Germinal center (tissue), 1 donor: ENCODE results near the gene LRRC8E.
A peak's percentile ranks its signal among the peaks of the same experiment; 100 is the strongest.
"Not testable (repeated sequence)": the region's sequence is repeated elsewhere in the genome, so short reads cannot be mapped to it uniquely, and the experiment has no call there.

Experiments
- DNase-seq: peaks from one replicate; pipeline ENCODE4 v3.0.0; 2012; ENCODE audit warnings: mixed read lengths, low spot score

LRRC8E gene

DNA sequence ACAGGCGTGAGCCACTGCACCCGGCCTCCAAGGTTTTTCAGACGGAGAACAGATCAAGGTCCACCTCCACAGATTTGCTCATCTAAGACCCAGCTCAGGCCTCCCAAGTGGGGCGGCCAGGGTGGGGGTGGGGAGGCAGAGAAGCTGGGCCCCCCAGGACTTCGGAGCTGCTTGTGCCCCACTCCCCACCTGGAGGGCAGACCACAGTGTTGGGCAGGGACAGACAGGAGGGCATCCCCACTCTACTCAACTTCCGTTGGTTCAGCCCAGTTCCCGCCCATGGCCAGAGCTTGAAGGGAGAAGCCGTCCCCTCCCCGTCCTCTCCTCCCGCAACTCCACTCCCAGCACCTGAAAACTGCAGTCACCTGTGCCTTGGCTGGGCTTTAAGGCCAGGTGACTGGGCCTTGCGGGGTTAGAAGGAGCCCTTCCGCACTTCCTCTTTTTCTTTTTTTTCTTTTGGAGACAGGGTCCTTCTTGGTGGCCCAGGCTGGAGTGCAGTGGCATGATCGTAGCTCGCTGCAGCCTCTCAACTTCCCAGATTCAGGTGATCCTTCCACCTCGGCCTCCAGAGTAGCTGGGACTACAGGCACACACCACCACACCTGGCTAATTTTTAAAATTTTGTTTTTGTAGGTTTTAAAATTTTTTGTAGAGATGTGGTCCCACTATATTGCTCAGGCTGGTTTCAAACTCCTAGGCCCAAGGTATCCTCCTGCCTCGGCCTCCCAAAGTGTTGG lies 734 bp upstream of the LRRC8E start:
- DNase-seq, result no peak

DNA sequence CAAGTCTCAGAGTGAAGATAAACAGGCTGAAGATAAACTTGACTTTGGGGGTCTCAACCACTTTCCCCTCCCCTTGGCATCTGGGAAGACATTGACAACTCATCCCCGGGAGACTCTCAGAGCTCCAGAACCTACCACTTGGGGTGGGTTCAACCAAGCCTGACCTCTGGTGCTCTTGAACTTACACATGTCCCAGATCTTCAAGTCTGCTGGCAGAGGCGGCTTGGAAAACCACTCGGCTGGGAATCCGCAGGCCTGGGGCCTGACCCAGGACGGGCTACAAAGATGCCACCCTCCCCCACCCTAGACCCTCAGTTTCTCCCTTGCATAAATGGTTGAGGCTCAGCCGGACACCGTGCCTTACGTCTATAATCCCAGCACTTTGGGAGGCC lies 512 bp downstream of the LRRC8E start:
- DNase-seq, result no peak

DNA sequence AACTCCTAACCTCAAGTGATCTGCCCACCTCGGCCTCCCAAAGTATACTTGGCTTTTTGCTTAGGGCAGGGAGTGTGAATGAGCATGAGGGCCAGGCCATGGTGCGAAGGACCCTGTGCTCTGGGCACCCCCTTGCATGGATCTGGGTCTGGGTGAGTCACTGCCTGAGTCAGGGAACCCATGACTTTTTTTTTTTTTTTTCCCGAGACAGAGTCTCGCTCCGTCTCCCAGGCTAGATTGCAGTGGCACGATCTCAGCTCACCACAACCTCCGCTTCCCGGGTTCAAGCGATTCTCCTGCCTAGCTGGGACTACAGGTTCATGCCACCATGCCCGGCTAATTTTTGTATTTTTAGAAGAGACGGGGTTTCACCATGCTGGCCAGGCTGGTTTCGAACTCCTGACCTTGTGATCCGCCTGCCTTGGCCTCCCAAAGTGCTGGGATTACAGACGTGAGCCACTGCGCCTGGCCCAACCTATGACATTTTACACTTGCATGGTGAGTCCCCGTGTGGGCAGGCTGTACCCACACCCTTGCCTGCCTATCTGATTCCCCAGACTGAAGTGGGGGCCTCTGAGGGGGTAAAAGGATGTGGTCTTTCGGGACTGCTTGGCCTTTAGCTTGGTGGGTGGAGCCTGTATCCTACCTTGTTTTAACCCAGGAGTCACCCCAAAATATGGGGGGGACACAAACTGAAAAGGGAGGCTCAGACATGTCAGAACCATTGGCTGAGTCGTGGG lies 5.2 kb downstream of the LRRC8E start:
- not testable (repeated sequence) for DNase-seq

DNA sequence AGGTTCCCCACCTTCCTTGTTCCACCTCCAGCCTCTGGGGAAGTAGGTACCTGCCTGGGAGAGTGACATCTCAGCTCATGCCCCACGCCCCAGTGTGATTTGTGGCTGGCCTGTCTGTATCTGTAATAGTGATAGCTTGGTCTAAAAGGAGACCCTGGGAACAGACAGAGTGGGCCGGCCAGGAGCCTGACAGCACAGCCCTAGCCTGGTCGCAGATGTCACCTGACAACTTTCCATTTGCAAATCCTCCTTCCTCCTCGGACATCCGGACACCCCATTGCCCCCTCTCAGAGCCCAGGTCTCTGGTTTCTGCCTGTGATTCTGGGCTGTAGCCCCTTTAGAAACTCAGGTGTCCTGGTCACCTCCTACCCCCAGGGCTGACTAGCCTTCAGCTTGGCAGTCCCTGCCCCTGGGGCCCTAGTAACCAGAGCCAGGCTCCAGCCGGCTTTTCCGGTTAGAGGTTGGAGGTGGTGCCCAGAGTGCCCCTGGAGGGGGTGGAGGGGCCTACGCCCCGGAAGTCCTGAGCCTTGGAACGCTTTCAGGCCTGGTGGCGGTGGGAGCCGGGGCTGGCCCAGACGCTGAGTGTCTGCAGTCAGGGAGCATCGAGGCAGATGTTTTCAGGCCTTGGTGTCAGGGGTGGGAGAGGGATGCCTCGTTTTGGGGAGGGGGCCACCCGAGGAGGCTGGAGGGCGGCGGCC lies 6.5 kb downstream of the LRRC8E start:
- DNase-seq, result no peak

DNA sequence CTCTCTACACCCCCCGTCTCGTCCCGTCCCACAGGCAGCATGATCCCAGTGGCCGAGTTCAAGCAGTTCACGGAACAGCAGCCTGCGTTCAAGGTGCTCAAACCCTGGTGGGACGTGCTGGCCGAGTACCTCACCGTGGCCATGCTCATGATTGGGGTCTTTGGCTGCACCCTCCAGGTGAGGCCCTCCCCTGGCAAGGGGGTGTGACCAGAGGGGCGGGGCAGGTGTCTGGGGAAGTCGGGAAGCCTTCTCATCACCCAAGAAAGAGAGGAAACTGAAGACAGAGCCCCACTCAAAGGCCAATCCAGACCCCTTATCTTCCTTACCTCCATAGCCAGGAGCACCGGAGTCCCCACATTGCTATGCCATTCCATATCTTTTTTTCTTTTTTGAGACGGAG lies 7.3 kb downstream of the LRRC8E start:
- DNase-seq, result no peak

DNA sequence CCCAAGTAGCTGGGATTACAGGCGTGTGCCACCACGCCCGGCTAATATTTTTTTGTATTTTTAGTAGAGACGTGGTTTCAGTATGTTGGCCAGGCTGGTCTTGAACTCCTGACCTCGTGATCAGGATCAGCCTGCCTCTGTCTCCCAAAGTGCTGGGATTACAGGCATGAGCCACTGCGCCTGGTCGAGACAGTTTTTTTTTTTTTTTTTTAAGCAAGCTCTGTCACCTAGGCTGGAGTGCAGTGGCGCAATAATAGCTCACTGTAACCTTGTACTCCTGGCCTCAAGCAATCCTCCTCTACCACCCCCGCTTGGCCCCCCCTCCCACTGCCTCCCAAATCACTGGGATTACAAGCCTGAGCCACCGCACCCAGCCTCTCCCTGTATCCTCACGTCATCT lies 9.0 kb downstream of the LRRC8E start:
- DNase-seq, result no peak

DNA sequence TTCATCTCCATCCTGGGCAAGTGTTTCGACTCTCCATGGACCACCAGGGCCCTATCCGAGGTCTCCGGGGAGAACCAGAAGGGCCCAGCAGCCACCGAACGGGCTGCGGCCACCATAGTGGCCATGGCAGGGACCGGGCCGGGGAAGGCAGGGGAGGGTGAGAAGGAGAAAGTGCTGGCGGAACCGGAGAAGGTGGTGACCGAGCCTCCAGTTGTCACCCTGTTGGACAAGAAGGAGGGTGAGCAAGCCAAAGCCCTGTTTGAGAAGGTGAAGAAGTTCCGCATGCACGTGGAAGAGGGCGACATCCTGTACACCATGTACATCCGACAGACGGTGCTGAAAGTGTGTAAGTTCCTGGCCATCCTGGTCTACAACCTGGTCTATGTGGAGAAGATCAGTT lies 10.7 kb downstream of the LRRC8E start:
- no peak for DNase-seq

DNA sequence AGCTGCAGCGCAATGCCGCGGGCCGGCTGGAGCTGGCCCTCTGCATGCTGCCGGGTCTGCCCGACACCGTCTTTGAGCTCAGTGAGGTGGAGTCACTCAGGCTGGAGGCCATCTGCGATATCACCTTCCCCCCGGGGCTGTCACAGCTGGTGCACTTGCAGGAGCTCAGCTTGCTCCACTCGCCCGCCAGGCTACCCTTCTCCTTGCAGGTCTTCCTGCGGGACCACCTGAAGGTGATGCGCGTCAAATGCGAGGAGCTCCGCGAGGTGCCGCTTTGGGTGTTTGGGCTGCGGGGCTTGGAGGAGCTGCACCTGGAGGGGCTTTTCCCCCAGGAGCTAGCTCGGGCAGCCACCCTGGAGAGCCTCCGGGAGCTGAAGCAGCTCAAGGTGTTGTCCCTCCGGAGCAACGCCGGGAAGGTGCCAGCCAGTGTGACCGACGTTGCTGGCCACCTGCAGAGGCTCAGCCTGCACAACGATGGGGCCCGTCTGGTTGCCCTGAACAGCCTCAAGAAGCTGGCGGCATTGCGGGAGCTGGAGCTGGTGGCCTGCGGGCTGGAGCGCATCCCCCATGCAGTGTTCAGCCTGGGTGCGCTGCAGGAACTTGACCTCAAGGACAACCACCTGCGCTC lies 11.6 kb downstream of the LRRC8E start:
- DNase-seq, result no peak

DNA sequence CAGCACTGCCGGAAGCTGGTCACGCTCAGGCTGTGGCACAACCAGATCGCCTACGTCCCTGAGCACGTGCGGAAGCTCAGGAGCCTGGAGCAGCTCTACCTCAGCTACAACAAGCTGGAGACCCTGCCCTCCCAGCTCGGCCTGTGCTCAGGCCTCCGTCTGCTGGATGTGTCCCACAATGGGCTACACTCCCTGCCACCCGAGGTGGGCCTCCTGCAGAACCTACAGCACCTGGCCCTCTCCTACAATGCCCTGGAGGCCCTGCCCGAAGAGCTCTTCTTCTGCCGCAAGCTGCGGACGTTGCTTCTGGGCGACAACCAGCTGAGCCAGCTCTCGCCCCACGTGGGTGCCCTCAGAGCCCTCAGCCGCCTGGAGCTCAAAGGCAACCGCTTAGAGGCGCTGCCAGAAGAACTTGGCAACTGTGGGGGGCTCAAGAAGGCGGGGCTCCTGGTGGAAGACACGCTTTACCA lies 12.1 kb downstream of the LRRC8E start:
- no peak for DNase-seq

DNA sequence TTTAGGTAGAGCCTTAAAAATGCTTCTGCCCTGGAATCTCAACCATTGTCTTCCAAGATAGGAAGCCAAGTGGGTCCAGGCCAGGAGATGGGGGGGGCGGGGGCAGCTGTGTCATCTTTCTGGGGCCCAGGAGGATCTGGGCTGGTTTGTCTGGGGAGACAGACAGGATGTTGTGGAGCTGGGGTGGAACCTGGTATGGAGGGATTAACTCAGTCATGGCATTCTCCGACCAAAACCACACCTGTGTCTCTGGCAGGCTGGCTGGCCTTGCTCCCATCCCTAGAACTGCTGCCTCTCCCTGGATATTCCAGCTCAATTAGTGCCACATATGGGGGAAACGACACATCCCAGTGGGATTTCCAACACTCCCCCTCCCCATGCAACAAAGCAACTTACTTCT lies 12.6 kb downstream of the LRRC8E start:
- no peak for DNase-seq

DNA sequence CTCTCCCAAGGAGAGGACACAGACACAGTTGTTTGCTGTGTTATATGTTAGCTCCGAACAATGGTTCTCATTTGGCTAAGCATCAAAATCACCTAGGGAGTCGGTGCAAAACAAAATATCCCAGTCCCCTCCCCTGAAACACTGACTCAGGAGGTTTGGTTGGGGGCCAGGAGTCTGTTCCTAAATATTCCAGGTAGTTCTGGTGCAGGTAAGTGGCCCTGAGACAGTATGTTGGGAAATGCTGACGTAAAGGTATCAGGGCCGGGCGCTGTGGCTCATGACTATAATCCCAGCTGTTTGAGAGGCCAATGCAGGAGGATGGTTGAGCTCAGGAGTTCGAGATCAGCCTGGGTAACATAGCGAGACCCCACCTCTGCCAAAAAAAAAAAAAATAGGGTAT lies 13.0 kb downstream of the LRRC8E start:
- DNase-seq, result no peak

DNA sequence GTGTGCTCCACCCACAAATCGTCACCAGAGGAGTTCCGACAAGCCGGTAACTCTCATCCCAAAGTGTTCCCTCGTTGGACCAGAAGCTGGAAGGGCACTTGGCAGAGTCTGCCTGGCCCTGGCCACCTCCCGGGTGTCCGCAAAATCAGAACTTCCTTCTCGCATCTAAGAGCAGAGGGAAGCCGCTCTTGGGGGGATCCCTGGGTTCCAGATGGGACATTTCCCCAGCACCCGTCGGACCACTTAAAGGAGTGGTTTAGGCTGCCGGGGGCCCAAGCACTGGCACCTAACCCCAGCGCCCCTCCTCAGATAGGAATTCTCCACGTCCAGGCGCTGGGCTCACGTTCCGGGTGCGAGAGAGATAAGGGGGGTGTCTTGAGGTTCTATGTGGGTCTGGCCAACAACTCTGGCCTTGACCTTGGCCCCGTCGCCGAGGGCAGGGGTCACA lies 14.5 kb downstream of the LRRC8E start:
- DNase-seq, result no peak

DNA sequence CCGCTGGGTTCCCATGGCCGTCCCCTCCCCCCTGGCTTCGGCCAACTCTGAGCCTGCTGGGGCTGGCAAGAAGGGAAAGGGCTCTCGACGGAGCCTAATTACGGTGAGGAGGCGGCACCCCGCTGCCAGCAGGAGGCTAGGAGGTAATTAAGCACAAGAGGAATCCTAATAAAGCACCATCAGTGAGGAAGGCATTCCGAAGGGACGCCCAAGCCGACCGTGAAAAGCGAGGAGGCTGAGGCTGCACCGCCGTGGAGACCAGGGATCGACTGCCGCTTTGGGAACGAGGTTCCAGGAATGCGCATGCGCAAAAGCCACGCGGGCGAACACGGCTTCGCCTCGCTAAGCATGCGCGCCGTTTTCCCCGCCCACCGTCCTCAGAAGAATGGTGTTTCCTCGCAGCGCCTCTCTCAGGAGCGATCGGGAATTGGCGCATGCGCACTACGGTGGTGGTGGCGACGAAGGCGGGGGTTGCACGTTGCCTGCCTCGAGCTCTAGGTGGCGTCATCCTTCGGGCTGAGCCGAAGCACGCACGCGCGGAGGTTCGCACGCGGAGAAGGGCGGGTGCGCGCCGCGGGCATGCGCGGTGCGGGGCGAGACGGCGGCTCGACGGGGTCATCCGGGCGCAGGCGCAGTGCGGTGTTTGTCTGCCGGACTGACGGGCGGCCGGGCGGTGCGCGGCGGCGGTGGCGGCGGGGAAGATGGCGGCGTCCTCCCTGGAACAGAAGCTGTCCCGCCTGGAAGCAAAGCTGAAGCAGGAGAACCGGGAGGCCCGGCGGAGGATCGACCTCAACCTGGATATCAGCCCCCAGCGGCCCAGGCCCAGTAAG lies 15.1 kb downstream of the LRRC8E start, which contains the start of gene MAP2K7:
MAP2K7 (plus strand) TSS at position 634 of the 830 bp plus-strand sequence; CDS start at position 702, 68 bp downstream.
- peak; percentile 99 for DNase-seq

DNA sequence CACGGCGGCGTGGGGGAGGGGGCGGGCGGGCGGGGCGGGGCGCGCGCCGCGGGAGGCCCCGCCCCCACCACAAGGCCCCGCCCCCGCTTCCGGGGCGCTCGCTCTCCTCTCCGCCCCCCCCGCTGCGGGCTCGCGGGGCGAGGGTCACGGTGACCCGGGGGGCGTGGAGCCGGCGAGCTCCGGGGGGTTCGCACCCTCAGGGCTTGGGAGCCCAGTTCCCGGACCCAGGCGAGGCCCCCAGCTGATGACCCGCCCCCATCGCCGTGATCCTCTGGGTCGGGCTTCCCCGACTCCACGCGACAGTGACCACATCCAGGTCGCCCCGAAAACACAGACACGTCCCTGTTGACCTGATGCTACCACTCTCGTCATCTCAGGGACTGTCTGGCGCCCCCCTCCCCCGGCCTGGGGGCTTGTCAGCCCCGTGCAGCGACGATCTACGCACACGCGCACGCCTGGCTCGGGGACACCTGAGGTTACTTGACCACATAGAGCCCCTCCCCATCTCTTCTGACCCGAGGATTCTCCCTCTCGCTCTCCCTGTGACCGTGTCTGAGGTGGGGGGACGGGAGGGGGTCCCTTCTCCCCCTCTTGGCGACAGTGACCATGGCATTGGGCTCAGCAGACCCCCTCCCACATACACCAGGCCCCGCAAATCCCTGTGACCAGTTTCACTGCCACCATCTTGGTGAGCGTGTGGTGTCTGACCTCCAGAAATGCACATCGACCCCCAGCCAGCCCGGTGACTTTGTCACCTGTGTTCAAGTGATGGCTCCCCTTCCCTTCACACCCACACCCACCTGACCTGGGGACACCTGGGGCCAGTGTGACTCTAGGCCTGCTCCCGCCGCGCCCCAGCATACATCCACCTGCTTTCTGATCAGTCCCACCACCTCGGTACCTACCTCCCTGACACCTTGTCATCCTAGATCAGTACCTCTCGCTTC lies 16.0 kb downstream of the LRRC8E start:
- DNase-seq, result peak; percentile 76

DNA sequence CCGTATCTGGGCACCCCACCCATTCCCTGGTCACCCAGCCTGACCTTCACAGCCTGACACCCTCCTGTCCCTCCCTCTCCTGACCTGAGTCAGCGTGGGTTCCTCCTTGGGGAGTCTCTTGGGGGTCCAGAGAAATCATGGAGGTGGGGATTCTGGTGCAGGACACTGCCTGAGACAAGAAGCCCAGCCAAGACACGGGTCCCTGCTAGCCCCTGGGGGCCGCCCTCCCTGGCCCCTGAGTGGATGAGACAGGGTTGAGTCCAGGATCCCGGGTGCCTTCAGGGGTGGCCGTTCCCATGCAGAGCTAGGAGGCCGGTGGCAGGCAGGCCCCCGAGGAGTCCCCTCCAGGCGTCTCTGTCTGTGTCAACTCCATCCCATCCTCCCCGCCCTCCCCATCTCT lies 17.0 kb downstream of the LRRC8E start:
- no peak for DNase-seq

DNA sequence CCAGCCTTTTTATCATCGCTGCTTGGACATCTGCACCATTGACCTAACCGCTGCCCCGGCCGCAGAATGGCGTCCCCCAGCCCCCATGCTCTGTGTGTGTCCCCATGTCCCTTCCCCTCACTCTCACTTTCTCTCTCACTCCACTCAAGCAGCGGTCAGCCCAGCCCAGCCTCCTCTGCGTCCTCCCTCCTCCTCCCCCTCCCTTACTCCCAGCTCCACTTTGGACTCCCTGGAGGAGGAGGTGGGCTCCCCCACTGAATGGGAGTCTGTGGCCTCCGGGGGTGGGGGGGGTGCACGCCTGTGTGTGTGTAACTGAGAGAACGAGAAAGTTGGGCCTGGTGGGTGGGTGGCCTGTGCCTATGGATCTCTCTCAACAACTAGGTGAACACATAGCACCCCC lies 17.5 kb downstream of the LRRC8E start:
- DNase-seq, result no peak

DNA sequence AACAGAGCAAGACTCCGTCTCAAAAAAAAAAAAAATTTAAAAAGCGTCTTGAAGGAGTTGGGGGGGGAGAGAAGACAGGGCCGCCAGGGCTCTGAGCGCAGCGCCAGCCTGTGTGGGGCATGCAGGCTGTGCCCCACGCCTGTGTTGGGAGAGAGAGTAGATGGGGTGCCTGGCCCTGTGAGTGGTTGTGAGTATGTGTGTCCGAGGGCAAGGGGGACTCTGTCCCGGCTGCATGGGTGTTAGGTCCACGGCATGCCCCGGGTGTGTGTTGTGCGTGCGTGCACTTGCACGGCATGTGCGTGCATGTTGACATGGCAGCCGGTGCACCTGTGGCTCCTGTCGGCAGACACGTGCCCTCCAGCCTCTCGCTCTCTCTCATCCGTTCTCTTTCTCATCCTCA lies 18.8 kb downstream of the LRRC8E start:
- DNase-seq, result no peak

DNA sequence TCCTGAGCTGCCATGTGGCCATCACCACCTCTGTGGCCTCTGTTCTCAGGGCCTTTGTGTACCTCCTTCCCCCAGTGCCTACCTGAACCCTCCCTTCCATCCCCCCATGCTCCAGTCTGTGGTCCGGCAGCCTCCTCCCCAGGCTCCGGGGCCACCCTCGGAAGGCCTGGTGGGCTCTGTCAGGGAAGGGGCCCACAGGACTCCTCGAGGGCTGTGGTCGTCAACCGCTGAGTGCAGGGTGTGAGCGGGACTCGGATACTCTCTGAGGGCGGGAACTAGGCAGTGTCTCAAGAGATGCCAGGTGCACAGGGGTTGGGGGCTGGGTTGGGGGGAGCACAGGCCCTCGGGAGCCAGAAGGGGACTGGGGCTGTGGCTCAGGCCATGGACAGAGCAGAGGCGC lies 19.2 kb downstream of the LRRC8E start:
- DNase-seq, result no peak

DNA sequence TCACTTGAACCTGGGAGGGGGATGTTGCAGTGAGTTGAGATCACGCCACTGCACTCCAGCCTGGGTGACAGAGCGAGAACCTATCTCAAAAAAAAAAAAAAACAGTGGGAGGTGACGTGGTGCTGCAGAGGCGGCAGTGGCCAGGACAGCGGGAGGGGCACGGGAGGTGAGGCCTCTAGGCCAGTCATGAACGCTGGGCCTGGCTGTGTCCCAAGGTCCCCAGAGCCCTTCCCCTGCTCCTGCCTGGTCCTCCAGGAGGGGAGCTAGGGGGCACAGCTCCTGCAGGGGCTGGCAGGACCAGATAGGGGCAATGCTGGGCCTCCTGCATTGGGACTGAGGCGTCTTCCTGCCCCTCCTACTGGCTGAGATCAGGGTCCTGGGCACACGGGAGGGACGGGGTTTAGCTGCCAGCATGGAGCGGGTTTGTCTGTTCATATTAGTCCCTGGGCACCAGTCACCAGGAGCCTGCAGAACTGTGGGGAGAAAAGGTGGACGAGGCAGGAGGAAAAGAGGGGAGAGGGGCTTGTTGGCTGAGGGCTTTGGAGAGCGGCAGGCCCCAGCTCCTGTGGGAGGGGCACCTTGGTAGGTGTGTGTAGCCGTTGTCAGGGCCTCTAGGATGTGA lies 19.9 kb downstream of the LRRC8E start:
- DNase-seq, result no peak
